ENCODE results near the gene TMEM235. TPM values are rescaled to one million over a fixed set of nuclear protein-coding genes. Genes with fewer than 3 reads are reported as not detected.

TMEM235 gene
- not detected for polyA plus RNA-seq
- long read RNA-seq, donor 1: 0 reads
- long read RNA-seq, donor 2: 0 reads
- long read RNA-seq, donor 3: 0 reads
- long read RNA-seq, donor 4: 0 reads
- long read RNA-seq, donor 5: 0 reads
- long read RNA-seq, donor 6: 0 reads
- long read RNA-seq, donor 7: 0 reads
- long read RNA-seq, donor 8: 0 reads
- long read RNA-seq, donor 9: 0 reads
- long read RNA-seq, donor 10: 0 reads

GRCh38 chr17:78230996-78231935 is at the start of gene TMEM235:
TSS of gene TMEM235 (plus strand) at chr17:78231631. CDS start at chr17:78232024, 393 bp downstream.
- FAIRE-seq (no peak), DNase-seq (no peak)
- WGBS, 3 donors: 22 to 35% (median 26%) methylated on average over 32 to 52 of the region's 52 CpGs
- Histone ChIP-seq H3K4me3 (ENCODE audit: low read depth in 1 of 3, low read length in 3 of 3) (no peak within 1 kb of the TSS), H3K9me3 (ENCODE audit: control insufficient read depth in 2 of 2, insufficient read depth in 1 of 2, low read depth in 1 of 2, low read length in 1 of 2) (no peaks in the 10 kb centered on the region), H3K27me3 (ENCODE audit: control insufficient read depth in 3 of 3, insufficient read depth in 3 of 3, low read length in 3 of 3) (peaks cover 2 to 42% (median 24%) of the 10 kb centered on the region in 3 donors), H3K27ac (ENCODE audit: low read depth in 1 of 3, low read length in 2 of 3) (no peak within 1 kb of the TSS), H3K36me3 (ENCODE audit: control insufficient read depth in 3 of 3, insufficient read depth in 2 of 3, low read depth in 1 of 3, low read length in 3 of 3) (no peaks in the 10 kb centered on the region), H3K4me1 (ENCODE audit: control insufficient read depth in 3 of 3, insufficient read depth in 2 of 3, low read depth in 1 of 3, low read length in 2 of 3) (peaks cover 0 to 4% (median 0%) of the 10 kb centered on the region in 3 donors)

DNA sequence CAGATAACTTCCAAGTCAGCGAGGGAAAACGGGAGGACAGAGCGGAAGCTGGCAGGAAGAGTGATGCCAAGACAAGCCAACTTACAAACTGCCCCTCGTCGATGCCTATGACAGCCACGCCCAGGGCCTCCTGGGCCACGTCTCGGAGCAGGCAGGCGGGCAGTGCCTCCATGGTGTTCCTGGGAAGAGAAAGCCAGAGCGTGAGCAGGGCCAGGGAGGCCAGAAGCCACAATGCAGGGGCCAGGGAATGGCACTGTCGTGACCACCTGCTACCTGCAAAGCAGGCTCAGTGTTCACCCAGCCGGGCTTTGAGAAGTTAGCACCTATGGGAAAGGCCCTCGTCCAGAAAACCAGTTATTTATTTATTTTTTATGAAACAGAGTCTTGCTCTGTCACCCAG is 48.9 kb upstream of the TMEM235 start:
- H3K27ac ChIP-seq (ENCODE audit: low read depth in 1 of 3, low read length in 2 of 3): no peak overlapping the region
- H3K4me1 ChIP-seq (ENCODE audit: control insufficient read depth in 3 of 3, insufficient read depth in 2 of 3, low read depth in 1 of 3, low read length in 2 of 3): peaks cover 0 to 11% (median 2%) of the 10 kb centered on the region in 3 donors
- DNase-seq: no peak
- peaks cover 0 to 3% of the 10 kb centered on the region in 2 donors for H3K9me3 ChIP-seq (ENCODE audit: control insufficient read depth in 2 of 2, insufficient read depth in 1 of 2, low read depth in 1 of 2, low read length in 1 of 2)
- WGBS, 3 donors: 89 to 93% (median 92%) methylated on average over 13 of the region's 13 CpGs
- peaks cover 0 to 45% (median 0%) of the 10 kb centered on the region in 3 donors for H3K36me3 ChIP-seq (ENCODE audit: control insufficient read depth in 3 of 3, insufficient read depth in 2 of 3, low read depth in 1 of 3, low read length in 3 of 3)
- FAIRE-seq: no peak
- no peaks in the 10 kb centered on the region for H3K27me3 ChIP-seq (ENCODE audit: control insufficient read depth in 3 of 3, insufficient read depth in 3 of 3, low read length in 3 of 3)
- no peak overlapping the region for H3K4me3 ChIP-seq (ENCODE audit: low read depth in 1 of 3, low read length in 3 of 3)

GRCh38 chr17:78183916-78184315 is 47.5 kb upstream of the TMEM235 start:
- 80 to 87% (median 84%) methylated on average over 12 of the region's 12 CpGs for WGBS, 3 donors
- Histone ChIP-seq H3K27me3 (ENCODE audit: control insufficient read depth in 3 of 3, insufficient read depth in 3 of 3, low read length in 3 of 3) (no peaks in the 10 kb centered on the region), H3K27ac (ENCODE audit: low read depth in 1 of 3, low read length in 2 of 3) (peak overlapping the region in 1 of 3 donors; percentile 4), H3K4me1 (ENCODE audit: control insufficient read depth in 3 of 3, insufficient read depth in 2 of 3, low read depth in 1 of 3, low read length in 2 of 3) (peaks cover 0 to 12% (median 4%) of the 10 kb centered on the region in 3 donors), H3K4me3 (ENCODE audit: low read depth in 1 of 3, low read length in 3 of 3) (no peak overlapping the region), H3K9me3 (ENCODE audit: control insufficient read depth in 2 of 2, insufficient read depth in 1 of 2, low read depth in 1 of 2, low read length in 1 of 2) (peaks cover 0 to 3% of the 10 kb centered on the region in 2 donors), H3K36me3 (ENCODE audit: control insufficient read depth in 3 of 3, insufficient read depth in 2 of 3, low read depth in 1 of 3, low read length in 3 of 3) (peaks cover 0 to 36% (median 0%) of the 10 kb centered on the region in 3 donors)
- FAIRE-seq (no peak), DNase-seq (no peak)

GRCh38 chr17:78184351-78184750 is 47.1 kb upstream of the TMEM235 start:
- FAIRE-seq (no peak), DNase-seq (no peak)
- no peak overlapping the region for H3K4me3 ChIP-seq (ENCODE audit: low read depth in 1 of 3, low read length in 3 of 3)
- 79 to 84% (median 79%) methylated on average over 10 of the region's 10 CpGs for WGBS, 3 donors
- peaks cover 0 to 32% (median 0%) of the 10 kb centered on the region in 3 donors for H3K36me3 ChIP-seq (ENCODE audit: control insufficient read depth in 3 of 3, insufficient read depth in 2 of 3, low read depth in 1 of 3, low read length in 3 of 3)
- H3K27ac ChIP-seq (ENCODE audit: low read depth in 1 of 3, low read length in 2 of 3): peak overlapping the region in 1 of 3 donors; percentile 4
- H3K27me3 ChIP-seq (ENCODE audit: control insufficient read depth in 3 of 3, insufficient read depth in 3 of 3, low read length in 3 of 3): no peaks in the 10 kb centered on the region
- peaks cover 0 to 12% (median 4%) of the 10 kb centered on the region in 3 donors for H3K4me1 ChIP-seq (ENCODE audit: control insufficient read depth in 3 of 3, insufficient read depth in 2 of 3, low read depth in 1 of 3, low read length in 2 of 3)
- H3K9me3 ChIP-seq (ENCODE audit: control insufficient read depth in 2 of 2, insufficient read depth in 1 of 2, low read depth in 1 of 2, low read length in 1 of 2): peaks cover 0 to 3% of the 10 kb centered on the region in 2 donors

- WGBS, 3 donors: 76 to 95% (median 77%) methylated on average over 9 of the region's 9 CpGs
- H3K9me3 ChIP-seq (ENCODE audit: control insufficient read depth in 2 of 2, insufficient read depth in 1 of 2, low read depth in 1 of 2, low read length in 1 of 2): peaks cover 0 to 3% of the 10 kb centered on the region in 2 donors
- H3K27ac ChIP-seq (ENCODE audit: low read depth in 1 of 3, low read length in 2 of 3): no peak overlapping the region
- FAIRE-seq (no peak), DNase-seq (no peak)
- peaks cover 0 to 12% (median 4%) of the 10 kb centered on the region in 3 donors for H3K4me1 ChIP-seq (ENCODE audit: control insufficient read depth in 3 of 3, insufficient read depth in 2 of 3, low read depth in 1 of 3, low read length in 2 of 3)
- no peak overlapping the region for H3K4me3 ChIP-seq (ENCODE audit: low read depth in 1 of 3, low read length in 3 of 3)
- no peaks in the 10 kb centered on the region for H3K27me3 ChIP-seq (ENCODE audit: control insufficient read depth in 3 of 3, insufficient read depth in 3 of 3, low read length in 3 of 3)
- peaks cover 0 to 30% (median 0%) of the 10 kb centered on the region in 3 donors for H3K36me3 ChIP-seq (ENCODE audit: control insufficient read depth in 3 of 3, insufficient read depth in 2 of 3, low read depth in 1 of 3, low read length in 3 of 3)
These were observed 46.6 kb upstream of the TMEM235 start for GRCh38 chr17:78184868-78185267.

GRCh38 chr17:78185981-78186691 is 45.3 kb upstream of the TMEM235 start:
- Histone ChIP-seq H3K36me3 (ENCODE audit: control insufficient read depth in 3 of 3, insufficient read depth in 2 of 3, low read depth in 1 of 3, low read length in 3 of 3) (peaks cover 0 to 39% (median 0%) of the 10 kb centered on the region in 3 donors), H3K4me1 (ENCODE audit: control insufficient read depth in 3 of 3, insufficient read depth in 2 of 3, low read depth in 1 of 3, low read length in 2 of 3) (peaks cover 0 to 9% (median 4%) of the 10 kb centered on the region in 3 donors), H3K4me3 (ENCODE audit: low read depth in 1 of 3, low read length in 3 of 3) (peak overlapping the region in 2 of 3 donors; percentile 22 to 57), H3K27ac (ENCODE audit: low read depth in 1 of 3, low read length in 2 of 3) (peak overlapping the region in 1 of 3 donors; percentile 65), H3K27me3 (ENCODE audit: control insufficient read depth in 3 of 3, insufficient read depth in 3 of 3, low read length in 3 of 3) (no peaks in the 10 kb centered on the region), H3K9me3 (ENCODE audit: control insufficient read depth in 2 of 2, insufficient read depth in 1 of 2, low read depth in 1 of 2, low read length in 1 of 2) (peaks cover 0 to 3% of the 10 kb centered on the region in 2 donors)
- peak; percentile 42 to 61 for DNase-seq
- 30 to 47% (median 38%) methylated on average over 9 to 10 of the region's 10 CpGs for WGBS, 3 donors
- FAIRE-seq: no peak

- FAIRE-seq: no peak
- 1 to 4% (median 2%) methylated on average over 48 to 57 of the region's 57 CpGs for WGBS, 3 donors
- H3K27ac ChIP-seq (ENCODE audit: low read depth in 1 of 3, low read length in 2 of 3): peak within 1 kb of the TSS; percentile 53 to 92 (median 88)
These were observed 44.5 kb upstream of the TMEM235 start, which contains the start of the genes AFMID and TK1 for GRCh38 chr17:78186692-78187595. TSS of gene AFMID (plus strand) at chr17:78187362. CDS start at chr17:78187371, 9 bp downstream. TSS of gene TK1 (minus strand) at chr17:78187052. CDS start at chr17:78186994, 58 bp downstream.

More at GRCh38 chr17:78186692-78187595, 44.5 kb upstream of the TMEM235 start, which contains the start of the genes AFMID and TK1:
- peak; percentile 99 for DNase-seq
- peaks cover 0 to 44% (median 0%) of the 10 kb centered on the region in 3 donors for H3K36me3 ChIP-seq (ENCODE audit: control insufficient read depth in 3 of 3, insufficient read depth in 2 of 3, low read depth in 1 of 3, low read length in 3 of 3)
- peaks cover 0 to 3% of the 10 kb centered on the region in 2 donors for H3K9me3 ChIP-seq (ENCODE audit: control insufficient read depth in 2 of 2, insufficient read depth in 1 of 2, low read depth in 1 of 2, low read length in 1 of 2)
- H3K27me3 ChIP-seq (ENCODE audit: control insufficient read depth in 3 of 3, insufficient read depth in 3 of 3, low read length in 3 of 3): no peaks in the 10 kb centered on the region
- peaks cover 0 to 9% (median 4%) of the 10 kb centered on the region in 3 donors for H3K4me1 ChIP-seq (ENCODE audit: control insufficient read depth in 3 of 3, insufficient read depth in 2 of 3, low read depth in 1 of 3, low read length in 2 of 3)
- peak within 1 kb of the TSS; percentile 22 to 57 (median 48) for H3K4me3 ChIP-seq (ENCODE audit: low read depth in 1 of 3, low read length in 3 of 3)

Data from small intestine (tissue), 16 donors.